GM12801 (cell line): ENCODE data around the gene ATP6V1B1.

Source experiments
- CTCF ChIP-seq: IDR thresholded peaks from one replicate; pipeline ENCODE4 v1.5.1; 2011; ENCODE audit warnings: control low read depth; ENCODE audit not compliant: insufficient read length; ENCODE audit errors: extremely low read depth

Gene ATP6V1B1

DNA sequence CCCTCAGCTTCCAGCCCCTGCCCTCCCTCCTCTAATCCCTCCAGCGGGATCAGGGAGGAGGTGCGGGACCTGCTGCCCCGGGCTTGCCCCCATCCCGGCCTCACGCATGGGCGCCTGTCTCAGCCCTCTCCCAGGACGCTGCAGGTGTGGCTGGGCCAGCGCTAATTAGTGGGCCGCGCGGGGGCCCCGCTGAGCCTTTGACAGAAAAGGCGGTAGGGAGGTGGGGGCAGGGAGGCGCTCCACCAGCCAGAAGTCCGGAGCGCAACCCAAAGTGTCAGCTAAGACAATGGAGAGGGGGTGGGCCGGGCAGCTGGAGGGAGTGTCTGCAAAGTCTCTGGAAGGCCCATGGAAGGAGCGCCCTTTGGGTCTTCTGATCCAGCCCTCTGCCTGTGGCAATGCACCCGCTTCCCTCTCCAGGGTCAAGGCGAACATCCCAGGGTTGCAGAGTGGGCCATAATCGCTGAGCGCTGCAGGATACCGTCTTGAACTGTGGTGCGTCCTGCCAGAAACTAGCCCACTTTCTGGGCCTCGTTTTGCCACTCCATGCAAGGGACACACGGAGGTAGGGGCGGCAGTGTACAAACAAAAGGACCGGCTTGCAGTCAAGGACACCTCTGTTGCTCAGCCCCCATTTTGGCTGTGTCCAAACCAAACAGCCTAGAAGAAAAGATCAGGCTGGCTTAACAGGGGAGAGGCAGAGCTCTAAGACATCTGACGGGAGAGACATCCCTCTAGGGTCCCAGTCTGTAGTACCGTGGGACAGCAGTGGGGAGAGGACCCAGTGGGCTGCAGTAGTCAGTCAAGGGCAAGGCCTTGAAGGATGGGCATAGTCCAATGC is 3.5 kb downstream of the ATP6V1B1 start:
- no peak for TF ChIP-seq CTCF

- no peak for TF ChIP-seq CTCF
These were observed 4.3 kb downstream of the ATP6V1B1 start for GRCh38 chr2:70939839-70940580.

- no peak for TF ChIP-seq CTCF
These were observed 5.5 kb downstream of the ATP6V1B1 start for GRCh38 chr2:70941186-70941585.

DNA sequence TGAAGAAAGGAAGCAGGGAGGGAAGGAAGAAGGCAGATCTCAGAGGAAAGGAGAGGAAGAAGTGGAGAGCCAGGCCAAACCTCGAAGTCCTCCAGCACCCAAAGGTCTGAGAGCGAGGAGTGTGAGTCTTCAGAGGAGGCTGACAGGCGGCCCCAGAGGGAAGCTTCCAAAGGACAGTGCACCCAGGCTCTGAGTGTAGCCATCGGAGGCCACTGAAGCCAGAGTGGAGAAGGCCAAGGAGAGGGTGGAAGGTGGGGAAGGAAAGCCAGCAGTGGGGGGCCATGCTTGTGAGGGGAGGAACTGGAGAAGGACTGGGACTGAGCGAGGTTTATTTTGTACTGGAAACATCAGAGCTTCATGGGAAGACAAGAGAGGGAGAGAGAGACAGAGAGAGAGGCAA is 6.0 kb downstream of the ATP6V1B1 start:
- no peak for TF ChIP-seq CTCF

DNA sequence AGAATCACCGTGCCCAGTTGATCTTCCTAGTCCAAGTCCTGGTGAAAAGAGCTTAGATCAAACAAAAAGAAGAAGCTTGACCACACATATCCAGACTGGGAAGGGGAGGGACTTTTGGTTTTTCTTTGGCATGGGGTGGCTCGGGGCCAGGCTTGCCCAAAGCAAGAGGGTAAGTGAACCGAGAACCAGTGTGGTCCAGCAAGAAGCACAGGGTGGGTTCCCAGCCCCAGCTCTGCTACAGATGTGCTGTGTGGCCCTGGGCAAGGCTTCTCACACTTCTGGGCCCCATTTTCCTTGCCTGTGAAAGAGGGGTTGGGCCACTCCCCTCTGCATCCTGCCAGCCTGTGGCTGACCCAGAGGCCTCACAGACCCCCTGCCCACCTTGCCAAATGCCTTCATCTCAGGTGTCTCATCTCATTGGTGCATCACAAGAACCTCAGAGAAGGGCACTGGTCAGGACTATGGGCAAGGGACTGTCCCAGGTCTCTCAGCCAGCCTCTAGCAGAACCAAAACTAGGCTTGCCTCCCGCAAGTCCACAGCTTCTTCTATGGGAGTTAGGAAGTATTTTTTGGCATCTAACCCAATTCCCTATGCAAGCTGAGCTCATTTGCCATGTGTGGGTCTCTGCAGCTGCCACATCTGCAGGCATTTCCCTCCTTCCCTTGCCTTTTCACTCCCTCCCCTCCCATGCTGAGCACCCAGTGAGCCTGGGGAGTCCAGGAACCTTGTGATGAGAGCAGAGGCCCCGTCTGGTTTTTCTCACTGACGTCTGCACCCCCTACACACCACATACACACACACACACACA is 6.9 kb downstream of the ATP6V1B1 start:
- TF ChIP-seq CTCF: no peak

DNA sequence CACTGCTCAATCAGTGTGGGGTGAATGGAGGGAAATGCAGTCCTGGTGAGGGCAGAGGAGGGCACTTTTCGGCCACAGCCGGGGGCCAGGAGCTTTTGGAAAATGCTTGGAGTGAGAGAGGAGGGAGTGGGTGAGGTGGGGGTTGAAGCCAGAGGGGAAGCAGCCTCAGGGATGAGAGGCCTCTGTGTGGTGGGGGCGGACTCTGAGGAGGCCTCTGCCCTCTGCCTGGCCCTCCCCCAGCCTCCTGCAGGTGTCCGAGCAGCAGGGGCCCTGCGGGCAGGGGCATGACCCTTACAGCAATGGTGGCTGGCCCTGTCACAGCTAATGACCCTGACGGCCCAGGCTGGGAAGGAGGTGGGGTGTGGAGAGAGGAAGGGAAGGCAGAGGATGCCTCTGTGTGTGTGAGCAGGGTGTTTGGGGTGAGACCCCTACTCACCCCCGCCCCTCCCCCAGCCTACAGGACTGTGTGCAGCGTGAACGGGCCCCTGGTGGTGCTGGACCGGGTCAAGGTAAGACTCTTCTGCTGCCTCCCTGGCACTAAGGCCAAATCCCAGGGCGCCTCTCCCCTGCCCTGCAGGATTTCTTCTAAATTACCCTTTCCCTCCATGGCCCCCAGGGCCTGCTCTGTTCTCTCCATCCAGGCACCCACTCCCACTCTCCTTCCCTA is 7.6 kb downstream of the ATP6V1B1 start:
- TF ChIP-seq CTCF: no peak

DNA sequence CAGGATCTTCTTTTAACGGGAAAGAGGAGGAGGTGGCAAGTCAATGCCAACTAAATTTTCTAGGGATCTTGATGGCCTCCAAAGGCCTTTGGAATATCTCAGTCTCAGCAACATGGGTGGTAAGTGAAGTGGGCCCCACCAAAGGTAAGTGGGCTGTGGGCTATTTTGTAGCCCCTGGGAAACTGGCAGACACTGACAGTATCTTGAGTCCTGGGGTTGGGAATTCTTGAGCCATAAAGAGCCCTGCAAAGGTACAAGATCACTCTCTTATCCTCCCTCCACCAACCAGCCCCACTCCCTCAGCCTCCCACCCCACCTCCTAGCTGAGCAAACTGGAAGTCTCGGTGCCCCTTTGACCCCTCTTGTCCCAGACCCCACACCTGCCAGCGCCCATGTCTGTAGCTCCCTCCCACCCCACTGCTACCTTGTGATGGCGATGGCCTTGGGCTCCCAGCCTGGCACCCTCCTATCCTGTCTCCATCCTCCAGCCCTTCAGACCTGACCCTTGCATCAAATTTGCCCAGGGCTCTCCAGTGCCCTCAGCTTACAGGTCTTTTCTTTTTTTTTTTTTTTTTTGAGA is 8.5 kb downstream of the ATP6V1B1 start:
- TF ChIP-seq CTCF: no peak
